HS-27A (cell line): ENCODE measurements around the gene IL27RA.
A peak's percentile ranks its signal among the peaks of the same experiment; 100 is the strongest.

Experiments used
- DNase-seq: peaks from one replicate; pipeline ENCODE4 v3.0.0-alpha.2; 2012; ENCODE audit warnings: low read depth, missing footprints

The IL27RA gene

GRCh38 chr19:14059652-14060155 is 28.1 kb downstream of the IL27RA start:
- no peak for DNase-seq

- DNase-seq: no peak
These were observed 29.7 kb downstream of the IL27RA start for GRCh38 chr19:14061081-14061749.

GRCh38 chr19:14061751-14062557 is 30.4 kb downstream of the IL27RA start, which contains the start of gene PALM3:
PALM3 (minus strand) TSS chr19:14062076; CDS start chr19:14061980, 96 bp downstream.
- no peak for DNase-seq

GRCh38 chr19:14062558-14062855 is 30.9 kb downstream of the IL27RA start:
- DNase-seq: no peak

GRCh38 chr19:14063105-14063504 is 31.5 kb downstream of the IL27RA start:
- DNase-seq: no peak

GRCh38 chr19:14066134-14066533 is 34.6 kb downstream of the IL27RA start:
- no peak for DNase-seq

GRCh38 chr19:14070268-14071050 is 38.9 kb downstream of the IL27RA start:
- DNase-seq: no peak

- DNase-seq: no peak
These were observed 41.1 kb downstream of the IL27RA start, which contains the start of gene MISP3 for GRCh38 chr19:14072535-14073260. MISP3 (plus strand) TSS chr19:14072786; CDS start chr19:14073310, 524 bp downstream.

GRCh38 chr19:14073261-14073924 is 41.8 kb downstream of the IL27RA start:
- DNase-seq: no peak

GRCh38 chr19:14073925-14074838 is 42.6 kb downstream of the IL27RA start:
- DNase-seq: no peak

- DNase-seq: no peak
These were observed 46.8 kb downstream of the IL27RA start for GRCh38 chr19:14078411-14078810.

- peak; percentile 98 for DNase-seq
These were observed 49.6 kb downstream of the IL27RA start for GRCh38 chr19:14080887-14081796.

GRCh38 chr19:14081797-14082674 is 50.5 kb downstream of the IL27RA start:
- DNase-seq: no peak

GRCh38 chr19:14082675-14082960 is 51.1 kb downstream of the IL27RA start:
- no peak for DNase-seq

GRCh38 chr19:14085309-14085995 is 53.9 kb downstream of the IL27RA start, which contains the start of gene C19orf67:
C19orf67 (minus strand) TSS chr19:14085783; CDS start chr19:14085627, 156 bp downstream.
- no peak for DNase-seq

GRCh38 chr19:14086098-14086497 is 54.5 kb downstream of the IL27RA start:
- no peak for DNase-seq

GRCh38 chr19:14088634-14089411 is 57.3 kb downstream of the IL27RA start:
- DNase-seq: no peak
